GM19324 (cell line): ENCODE results near the gene RHEBL1.

Experiments
- ATAC-seq: cut with Tn5 transposase; IDR thresholded peaks from one replicate; pipeline ENCODE4 v1.9.1; 2021; ENCODE audit warnings: mild to moderate bottlenecking, moderate library complexity; ENCODE audit not compliant: unreplicated experiment, low FRiP score

The RHEBL1 gene, protein sequence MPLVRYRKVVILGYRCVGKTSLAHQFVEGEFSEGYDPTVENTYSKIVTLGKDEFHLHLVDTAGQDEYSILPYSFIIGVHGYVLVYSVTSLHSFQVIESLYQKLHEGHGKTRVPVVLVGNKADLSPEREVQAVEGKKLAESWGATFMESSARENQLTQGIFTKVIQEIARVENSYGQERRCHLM

DNA sequence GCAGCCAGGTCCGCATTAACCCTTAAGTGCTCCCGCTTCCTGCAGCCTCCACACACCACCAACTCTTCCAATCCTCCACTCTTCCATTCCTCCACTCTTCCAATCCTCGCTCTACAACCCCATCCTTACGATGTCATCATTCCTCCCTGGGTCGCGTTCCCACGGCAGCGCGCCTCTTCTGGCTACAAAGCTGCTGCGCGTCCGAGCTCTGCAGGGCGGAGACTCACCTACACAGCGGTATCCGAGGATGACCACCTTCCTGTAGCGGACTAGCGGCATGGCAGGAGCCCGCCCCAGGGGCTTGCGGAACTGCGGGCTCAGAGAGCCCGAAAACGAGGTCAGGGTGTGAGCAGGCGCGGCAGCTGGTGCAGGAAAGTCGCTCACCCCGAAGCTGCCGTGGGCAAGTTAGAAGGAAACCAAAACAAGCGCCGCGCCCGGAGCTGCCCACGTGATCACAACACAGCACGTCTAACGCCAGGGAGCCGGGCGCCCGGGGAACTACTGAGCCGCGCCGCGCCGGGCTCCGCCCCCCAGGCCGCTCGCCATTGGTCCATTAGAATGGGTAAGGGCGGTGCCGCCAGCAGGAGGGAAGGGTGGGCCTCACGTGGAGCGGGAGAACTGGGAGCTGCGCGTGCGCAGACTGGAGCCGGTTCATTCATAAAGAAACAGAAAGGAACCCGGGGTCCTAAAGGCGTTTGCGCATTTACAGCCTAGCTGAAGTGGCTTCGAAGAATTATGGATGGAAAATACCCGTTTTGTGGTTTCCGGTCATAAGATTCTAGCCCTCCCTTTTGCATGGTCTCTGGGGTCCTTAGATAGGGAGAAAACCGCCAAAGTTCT is at the start of gene RHEBL1:
RHEBL1 (minus strand) TSS at position 473 of the 840 bp plus-strand sequence; CDS start at position 279, 194 bp downstream.
- peak; percentile 98 for ATAC-seq

DNA sequence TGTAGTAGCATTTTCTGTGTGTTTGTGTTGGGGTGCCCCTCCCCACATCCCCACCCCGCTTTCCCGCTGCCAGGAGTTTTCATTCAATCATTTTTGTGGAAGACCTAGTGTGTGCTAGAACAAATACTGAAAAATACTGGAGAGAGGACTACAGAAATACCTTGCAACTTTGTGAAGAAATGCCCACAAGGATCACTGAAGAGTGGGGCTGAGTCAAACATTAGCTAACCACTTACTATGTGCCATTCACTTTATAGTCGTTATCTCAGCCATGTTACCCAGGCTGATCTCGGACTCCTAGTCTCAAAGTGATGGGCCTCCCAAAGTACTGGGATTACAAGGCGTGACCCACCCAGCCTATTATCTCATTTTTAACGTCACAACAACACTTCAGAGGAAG is 41.4 kb upstream of the RHEBL1 start:
- ATAC-seq, result no peak

DNA sequence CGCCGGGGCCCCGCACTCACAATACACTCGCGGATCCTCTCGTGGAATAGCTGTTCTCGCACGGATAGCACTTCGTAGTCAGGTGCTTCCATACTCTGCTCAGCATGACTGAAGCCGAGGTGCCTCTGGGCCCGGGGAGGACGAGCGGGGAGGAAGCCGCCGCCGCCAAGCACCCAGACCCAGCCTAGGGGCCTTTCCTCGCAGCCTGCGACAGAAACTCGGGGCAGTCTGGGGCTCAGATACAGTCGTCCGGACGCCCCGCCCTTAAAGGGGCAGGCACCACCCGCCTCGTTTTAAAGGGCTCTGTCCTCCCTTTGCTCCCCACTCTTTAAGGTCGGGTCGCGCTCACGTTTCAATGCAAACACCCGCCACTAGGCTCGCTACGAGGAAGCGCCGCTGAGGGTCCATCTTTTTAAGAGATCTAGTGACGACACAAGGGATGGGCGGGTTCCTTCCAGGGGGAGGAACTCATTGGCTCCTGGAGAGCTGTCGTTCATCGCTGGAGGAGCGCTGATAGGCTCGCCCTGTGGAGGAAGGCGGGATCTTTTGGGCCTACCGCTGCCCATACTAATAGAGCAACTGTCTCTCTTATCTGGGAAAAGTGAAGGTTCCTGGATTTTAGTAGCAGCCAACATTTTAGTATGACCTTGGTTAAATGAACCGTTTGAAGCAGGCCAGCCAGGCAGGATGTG is 40.8 kb upstream of the RHEBL1 start, which contains the start of gene LMBR1L:
LMBR1L (minus strand) TSS at position 384 of the 692 bp plus-strand sequence; CDS start at position 92, 292 bp downstream.
- peak; percentile 98 for ATAC-seq

DNA sequence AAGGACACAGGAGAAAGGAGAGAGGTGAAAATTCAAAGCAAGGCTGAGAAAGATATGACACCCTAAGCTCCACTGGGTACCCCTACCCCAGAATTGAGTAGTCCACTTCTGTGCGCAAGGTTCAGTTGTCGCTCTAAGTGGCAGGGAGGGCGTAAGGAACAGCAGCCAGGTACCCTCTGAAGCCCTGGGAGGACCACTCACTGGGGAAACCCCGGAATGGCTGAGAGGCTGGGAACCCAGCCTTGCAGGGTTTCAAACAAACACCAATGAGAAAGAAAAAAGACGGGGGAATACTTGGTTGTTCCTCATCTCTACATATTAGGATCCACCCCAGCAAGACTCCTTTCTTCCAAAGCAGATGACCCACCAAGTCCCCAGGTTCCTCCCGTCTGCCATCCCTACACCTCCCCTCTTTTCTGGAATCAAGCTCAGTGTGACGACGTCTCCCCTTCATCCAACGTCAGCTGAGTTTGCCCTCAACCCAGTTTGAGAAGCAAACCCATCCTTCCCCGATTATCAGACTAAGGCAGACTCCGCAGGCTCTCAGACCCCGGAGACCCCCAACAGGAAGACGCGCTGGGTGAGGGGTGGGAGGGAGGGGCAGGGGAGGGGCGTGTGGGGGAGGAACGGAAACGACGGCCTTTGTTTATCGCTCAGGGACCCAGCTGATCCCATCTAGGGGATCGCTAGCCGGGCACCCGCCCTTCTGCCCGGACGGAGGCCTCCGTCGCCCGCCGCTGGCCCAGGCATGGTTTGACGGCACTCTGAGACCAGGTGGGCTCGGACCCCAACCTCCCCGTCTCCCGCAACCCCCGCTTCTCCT is 40.1 kb upstream of the RHEBL1 start:
- ATAC-seq, result no peak

DNA sequence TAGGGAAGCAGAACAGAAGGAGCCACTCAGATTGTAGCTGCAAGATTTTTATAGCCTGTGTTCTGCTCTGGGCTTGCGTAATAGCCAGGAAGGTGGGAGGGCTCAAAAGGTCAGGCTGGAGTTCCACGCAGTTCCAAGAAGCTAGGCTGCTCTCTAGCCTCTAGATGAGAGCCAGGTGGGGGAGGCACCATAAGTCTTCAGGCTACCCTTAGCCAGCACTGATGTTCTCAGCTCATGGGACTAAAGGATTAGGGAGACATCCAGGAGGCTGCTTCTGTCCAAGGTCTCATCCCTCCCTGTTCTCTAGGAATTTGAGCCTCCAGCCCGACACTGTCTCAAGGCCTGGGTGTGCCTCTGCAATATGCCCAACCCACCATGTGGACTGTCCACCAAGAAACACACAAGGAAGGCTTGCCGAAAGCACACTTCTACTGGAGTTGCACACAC is 39.2 kb upstream of the RHEBL1 start:
- ATAC-seq, result no peak

DNA sequence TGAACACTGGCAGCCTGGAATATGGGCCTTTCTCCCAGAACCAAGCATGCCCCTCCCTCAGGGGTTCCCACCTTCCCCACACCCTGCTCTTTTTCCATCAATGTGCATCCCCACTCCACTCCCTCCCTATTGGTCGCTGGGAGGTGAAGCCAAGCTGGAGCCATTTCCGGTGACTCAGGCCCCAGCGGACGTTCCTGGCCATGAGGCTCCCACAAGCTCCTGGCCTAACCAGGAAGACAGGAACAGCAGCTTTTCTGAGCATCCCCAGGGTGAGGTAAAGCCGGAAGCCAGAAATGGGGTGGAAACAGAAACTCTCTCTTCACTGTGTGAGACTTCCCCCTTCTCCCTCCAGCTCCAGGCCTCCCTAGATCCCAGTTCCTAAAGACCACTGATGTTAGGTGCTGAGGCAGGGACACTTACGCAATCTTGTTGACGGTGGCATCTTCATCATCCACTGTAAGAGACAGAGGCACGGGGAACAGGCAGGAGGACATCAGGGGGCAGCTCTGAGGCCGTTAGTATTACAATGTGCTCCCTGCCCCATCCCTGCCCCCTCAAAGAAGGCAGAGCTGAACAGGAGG is 35.8 kb upstream of the RHEBL1 start:
- ATAC-seq, result no peak

DNA sequence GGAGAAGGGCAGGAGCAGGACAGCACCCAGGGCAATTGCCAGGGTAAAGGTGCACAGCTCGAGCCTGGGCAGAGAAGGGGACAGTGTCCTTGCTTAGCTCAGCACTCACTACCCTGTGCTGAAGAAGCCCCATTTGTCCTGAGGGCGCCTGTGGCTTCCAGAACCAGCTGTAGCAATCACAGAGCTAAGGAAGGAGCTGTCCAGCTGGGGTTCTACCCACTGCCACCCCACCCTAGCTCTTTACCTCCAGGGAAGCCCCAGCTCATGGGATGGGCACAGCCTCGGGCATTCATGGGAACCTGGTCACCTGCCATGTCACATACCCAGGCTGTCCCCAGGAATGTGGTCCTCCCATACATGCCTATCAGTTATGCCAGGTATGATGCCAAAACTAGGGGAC is 35.0 kb upstream of the RHEBL1 start:
- ATAC-seq, result no peak

DNA sequence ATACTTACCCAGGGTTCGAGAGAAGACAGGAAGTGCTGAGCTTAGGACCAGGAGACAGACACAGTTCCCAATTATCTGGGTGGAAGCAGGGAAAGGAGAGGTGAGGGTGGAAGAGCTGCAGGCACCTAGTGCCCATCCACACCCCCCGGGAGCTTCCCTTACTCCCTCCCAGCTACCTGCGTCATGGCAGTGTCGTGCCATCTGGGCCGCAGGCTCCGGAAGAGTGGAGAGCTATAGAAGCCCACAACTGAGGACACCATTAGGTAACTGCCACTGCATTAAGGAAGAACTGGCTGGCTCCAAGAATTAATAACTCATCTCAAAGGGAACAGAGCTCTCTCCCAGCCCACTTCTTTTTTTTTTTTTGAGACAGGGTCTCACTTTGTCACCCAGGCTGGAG is 30.6 kb upstream of the RHEBL1 start:
- ATAC-seq, result no peak

DNA sequence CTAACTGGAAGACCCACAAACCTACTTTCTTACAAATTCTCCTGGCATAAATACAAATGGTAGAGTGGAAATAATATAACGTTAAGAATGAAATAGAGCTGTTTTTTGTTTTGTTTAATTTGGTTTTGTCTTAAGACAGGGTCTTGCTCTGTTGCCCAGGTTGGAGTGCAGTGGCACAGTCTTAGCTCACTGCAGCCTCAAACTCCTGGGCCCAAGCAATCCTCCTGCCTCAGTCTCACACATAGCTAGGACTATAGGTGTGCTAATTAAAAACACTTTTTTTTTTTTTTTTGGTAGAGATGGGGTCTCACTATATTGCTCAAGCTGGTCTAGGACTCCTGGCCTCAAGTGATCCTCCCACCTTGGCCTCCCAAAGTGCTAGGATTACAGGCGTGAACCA is 28.9 kb upstream of the RHEBL1 start:
- no peak for ATAC-seq

DNA sequence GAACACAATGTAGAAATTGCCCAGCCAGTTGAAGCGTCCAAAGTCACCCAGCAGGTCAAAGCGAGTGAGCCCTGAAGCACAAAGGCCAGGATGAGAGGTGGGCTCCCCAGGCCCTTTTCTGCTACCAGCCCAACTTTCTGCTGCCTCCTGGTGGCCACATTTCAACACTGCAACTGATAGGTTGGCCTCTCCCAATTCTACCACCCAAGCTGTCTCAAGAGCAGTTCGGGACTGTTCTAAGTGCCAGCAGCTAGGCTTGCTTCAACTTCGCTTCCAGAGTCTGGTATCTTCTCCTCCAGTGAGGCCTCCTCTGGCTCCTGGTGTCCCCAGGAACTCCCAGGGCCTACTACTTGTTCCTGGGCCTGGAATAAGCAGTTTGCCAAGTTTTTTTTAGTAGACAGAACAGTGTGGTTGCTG is 28.3 kb upstream of the RHEBL1 start:
- no peak for ATAC-seq

DNA sequence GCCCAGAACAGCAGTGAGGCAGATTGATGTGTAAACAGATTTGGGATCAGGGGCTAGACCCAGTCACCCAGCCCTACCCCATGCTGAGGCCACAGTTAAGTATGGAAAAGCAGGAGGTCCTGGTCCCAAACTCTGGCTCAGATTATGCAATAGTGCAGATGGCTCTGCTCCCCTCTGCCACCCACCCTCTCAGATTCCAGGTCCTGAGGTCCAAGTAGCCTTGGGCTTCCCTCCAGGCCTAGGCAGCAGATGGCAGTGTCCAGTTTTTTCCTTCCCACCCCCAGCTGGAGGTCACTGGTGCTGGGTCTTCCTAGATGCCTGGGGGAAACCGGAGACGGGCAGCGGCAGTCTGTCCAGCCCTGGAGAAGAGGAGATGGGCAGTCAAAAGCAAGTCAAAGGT is 27.6 kb upstream of the RHEBL1 start:
- no peak for ATAC-seq

DNA sequence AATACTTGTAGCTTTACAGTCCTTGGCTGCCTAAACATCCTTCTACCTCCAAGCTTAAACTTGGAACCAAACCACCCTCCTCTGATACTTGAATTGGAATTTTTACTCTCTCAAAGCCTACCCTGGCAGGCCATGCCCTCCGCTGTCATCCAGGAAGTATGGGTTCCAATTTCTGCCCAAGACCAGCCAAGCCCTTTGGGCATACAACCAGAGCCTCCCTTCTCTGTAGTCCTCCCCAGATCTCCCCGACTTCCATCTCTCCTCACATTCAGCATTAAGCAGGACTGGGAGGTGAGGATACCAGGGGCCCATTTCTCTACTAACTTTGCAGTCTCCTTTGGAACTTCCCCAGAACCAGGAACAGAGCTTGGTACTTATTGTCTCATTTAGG is 25.2 kb upstream of the RHEBL1 start:
- no peak for ATAC-seq

DNA sequence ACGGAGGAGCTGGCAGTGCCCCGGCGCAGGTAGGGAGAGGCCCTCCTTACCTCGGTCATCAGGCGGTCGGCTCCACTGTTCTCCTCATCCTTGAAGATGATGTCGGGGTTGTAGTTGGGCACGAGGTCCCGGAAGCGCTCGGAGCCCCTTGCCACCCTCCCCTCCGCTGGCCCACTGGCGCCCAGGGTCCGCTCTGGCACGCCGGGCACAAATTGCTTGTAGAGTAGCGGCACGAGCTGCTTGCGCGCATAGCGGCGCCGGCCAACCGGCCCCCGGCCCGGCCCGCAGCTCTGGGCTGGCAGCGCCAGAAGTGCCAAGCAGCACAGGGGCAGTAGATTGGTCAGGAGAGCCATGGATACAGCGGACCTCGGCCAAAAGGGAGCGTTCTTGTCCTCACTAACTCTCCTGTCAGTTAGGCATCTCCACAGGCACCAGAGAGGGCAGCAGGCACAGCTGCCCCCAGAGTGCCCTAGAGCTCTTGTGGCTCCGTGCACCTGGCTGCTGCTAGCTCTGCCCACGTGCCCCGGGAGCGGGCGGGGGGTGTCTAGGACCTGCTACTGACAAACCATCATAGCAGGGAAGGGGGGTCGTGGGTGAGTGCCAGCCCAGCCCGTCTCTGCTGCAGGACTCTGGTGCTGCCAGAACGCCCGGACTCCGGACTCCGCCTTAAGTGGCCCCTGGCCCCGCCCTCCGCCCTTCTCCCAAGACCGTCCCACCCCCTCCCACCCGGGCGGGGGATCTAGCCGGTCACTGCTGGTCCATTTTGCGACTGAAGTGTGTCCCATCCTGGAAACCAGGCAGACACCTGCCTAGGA is 24.6 kb upstream of the RHEBL1 start, which contains the start of gene DHH:
DHH (minus strand) TSS at position 642 of the 815 bp plus-strand sequence; CDS start at position 353, 289 bp downstream.
- ATAC-seq, result no peak

DNA sequence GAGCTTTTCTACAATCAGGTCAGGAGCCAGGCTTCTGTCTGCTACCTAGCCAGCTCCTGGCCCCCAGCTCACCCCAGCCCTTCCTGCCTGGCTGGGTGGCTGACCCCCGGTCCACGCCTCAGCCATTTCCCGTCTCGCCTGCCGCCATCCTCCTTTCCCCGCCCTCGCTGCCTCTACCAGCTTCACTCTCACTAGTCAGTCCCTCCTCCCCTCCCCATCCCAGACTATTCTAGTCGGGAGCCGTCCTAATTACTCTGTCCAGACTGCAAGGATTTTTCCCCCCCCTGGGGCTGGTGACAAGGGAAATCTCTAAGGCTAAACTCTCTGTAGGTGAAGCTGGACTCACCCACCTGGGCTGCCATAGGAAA is 24.0 kb upstream of the RHEBL1 start:
- no peak for ATAC-seq

DNA sequence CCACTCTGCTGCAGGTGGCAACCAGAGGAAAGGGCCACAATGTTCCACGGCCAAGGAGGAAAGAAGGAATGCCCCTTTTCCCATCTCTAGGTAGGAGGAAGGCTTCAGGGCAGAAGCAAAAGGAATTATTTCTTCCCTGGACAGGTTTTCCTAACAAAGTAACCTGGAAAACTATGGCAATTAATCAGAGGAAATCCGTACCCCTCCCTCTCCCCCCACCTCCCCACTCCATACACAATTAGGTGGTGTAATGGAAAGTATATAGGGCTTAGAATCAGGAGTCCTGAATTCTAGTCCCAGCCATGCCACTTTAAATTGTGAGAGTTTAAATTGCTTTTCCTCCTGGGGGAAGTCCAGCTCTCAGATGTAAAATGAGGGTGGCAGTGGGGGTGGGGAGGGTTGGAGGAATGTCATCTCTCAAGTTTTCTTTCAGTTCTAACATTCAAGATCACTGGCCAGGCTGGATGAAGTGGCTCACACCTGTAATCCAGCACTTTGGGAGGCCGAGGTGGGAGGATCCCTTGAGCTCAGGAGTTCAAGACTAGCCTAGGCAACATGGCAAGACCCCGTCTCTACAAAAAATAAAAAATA is 23.1 kb upstream of the RHEBL1 start:
- ATAC-seq, result no peak

DNA sequence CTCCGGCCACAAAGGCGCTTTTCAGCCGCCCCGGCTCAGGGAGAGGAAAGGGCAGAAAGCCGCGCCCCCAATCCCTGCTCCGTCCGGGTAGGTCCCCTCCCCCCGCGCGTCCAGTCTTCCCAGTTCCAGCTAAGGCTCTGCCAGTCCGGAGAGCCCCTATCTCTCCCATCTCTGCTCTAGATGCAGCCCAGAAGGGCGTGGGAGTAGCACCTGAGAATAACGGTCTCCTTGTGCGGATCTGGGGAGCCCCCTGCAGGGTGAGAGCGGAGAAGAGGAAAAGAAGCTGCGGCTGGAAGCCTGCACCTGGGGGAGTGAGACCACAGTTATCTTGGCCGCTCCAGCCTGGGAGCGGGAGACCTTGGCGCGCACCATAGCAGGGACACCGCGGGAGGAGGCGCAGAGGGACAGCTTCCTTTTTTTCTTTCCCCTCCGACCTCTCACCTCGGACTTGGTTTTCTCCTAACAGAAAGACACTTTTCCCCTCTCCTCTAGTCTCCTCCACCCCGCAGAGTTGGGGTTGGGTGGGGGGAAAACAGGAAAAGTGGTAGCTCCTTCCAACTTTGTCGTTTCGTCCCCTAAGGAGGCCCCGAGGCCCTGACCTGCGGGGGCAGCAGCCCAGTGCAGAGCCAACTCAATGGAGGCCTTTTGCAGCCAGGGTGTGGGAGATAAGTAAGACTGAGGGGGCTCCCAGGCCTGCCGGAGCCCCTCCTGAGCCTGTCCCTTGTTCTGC is 22.5 kb upstream of the RHEBL1 start:
- ATAC-seq, result no peak

DNA sequence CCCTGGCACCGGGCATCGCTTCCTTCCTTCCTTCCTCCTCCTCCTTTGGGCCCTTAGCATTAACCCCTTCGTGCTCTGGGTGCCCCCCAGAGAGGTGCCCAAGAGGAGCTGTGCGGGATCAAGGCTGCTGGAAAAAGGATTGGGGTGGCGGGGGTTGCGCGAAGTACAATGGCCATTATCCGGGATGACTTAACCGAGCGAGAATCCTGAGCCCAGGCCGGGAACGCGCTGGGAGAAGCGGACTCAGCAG is 22.0 kb upstream of the RHEBL1 start:
- no peak for ATAC-seq

DNA sequence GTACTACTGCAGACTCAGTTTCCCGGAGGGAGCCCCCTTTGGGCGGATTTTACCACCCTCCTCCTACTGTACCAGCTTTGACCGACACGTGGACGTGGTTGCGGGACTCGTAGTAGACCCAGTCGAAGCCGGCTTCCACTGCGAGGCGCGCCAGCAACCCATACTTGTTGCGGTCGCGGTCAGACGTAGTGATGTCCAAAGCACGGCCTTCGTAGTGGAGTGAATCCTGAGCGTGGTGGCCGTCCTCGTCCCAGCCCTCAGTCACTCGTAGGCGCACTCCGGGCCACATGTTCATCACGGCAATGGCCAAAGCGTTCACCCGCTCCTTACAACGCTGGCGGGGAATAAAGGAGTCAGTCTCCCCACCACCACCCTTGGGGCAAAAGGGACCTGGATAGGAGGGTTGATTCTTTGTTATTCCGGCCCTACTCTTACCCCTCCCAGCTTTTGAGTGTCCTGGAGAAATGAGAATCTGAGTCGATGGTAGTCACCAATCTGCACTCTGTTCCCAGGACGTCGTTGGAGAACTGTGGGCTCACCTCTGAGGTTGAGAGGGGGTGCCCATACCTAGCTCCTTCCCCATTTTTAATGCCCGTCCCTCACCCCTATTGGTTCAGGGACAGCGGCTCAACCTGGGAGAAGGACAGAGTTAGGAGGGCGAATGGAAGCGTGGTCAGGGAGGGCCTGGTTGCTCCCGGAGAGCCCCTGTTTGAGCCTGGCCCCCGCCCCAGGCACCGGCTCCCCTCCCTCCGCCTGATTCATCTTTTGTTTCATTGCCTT is 21.5 kb upstream of the RHEBL1 start:
- ATAC-seq, result no peak
